Astrocyte of the cerebellum (primary cell): Measurements from ENCODE around the gene MON2.
"Not testable (repeated sequence)": the region's sequence is repeated elsewhere in the genome, so short reads cannot be mapped to it uniquely, and the experiment has no call there.

Source experiments
- DNase-seq: peaks from one replicate; pipeline ENCODE4 v3.0.0-alpha.2; 2011; ENCODE audit warnings: low read depth
- H3K4me3 ChIP-seq: 2 replicates; pipeline ENCODE4 v1.5.1; 2011; ENCODE audit warnings: mild to moderate bottlenecking, low read depth, low read length, moderate library complexity
- in situ Hi-C: cut with HindIII; loops from 2 replicates; pipeline ENCODE4 v1.10.0; 2017; ENCODE audit warnings: low sequenced_read_pairs
- TF ChIP-seq, protein P1 (sequence below): IDR thresholded peaks from 2 replicates; pipeline ENCODE4 v1.5.1; 2012; ENCODE audit warnings: low read length, low read depth, moderate library complexity, mild to moderate bottlenecking; ENCODE audit errors: missing control alignments

The MON2 gene

DNA sequence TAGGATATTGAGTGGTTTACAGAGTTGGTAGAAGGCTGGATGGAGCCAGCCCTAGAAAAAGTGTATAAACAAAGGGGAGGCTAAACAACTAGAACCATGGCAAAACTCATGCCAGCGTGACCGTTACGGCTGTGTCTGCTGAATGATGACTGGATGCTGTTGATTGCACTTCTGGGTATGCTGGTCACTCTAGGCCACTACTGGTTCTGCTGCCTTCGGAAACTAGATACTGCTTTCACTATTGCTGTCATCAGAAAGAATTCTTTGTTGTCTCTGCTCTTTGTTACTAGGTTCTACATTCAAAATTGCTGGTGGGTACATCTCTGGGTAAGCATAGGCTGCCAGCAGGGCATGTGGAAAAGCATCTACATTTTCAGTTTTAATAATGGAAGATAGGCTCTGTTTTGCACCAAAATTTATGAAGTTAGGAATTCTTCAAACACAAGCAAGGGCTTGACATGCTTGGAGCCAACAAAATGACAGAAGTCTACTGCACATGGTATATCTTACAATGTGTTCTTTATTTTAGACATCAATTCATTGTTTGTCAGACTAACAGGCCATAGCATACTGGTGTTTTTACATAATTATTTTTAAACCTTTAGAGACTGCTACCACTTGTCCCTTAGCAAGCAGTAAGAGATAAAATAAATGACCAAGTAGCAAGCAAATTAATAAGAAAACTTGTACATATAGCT, 15.4 kb downstream of the MON2 start:
- DNase-seq = no peak
- H3K4me3 ChIP-seq = no peak overlapping the region
- TF ChIP-seq, protein P1, sequence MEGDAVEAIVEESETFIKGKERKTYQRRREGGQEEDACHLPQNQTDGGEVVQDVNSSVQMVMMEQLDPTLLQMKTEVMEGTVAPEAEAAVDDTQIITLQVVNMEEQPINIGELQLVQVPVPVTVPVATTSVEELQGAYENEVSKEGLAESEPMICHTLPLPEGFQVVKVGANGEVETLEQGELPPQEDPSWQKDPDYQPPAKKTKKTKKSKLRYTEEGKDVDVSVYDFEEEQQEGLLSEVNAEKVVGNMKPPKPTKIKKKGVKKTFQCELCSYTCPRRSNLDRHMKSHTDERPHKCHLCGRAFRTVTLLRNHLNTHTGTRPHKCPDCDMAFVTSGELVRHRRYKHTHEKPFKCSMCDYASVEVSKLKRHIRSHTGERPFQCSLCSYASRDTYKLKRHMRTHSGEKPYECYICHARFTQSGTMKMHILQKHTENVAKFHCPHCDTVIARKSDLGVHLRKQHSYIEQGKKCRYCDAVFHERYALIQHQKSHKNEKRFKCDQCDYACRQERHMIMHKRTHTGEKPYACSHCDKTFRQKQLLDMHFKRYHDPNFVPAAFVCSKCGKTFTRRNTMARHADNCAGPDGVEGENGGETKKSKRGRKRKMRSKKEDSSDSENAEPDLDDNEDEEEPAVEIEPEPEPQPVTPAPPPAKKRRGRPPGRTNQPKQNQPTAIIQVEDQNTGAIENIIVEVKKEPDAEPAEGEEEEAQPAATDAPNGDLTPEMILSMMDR = no peak
- in situ Hi-C loops = no loop called here

DNA sequence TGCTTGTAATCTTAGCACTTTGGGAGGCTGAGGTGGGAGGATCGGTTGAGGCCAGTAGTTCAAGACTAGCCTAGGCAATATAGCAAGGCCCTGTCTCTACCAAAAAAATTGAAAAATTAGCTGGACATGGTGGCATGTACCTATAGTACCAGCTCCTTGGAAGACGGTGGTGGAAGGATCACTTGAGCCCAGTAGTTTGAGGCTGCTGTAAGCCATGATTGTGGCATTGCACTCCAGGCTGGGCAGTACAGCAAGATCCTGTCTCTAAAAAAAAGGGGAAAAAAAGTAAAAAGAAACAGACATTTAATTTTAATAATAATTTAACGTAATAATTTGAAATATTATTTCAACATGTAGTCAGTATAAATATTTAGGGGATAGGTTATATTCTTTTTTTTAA, 16.1 kb downstream of the MON2 start:
- H3K4me3 ChIP-seq = no peak overlapping the region
- no peak for DNase-seq
- in situ Hi-C loops = no loop called here
- TF ChIP-seq, protein P1 = no peak

DNA sequence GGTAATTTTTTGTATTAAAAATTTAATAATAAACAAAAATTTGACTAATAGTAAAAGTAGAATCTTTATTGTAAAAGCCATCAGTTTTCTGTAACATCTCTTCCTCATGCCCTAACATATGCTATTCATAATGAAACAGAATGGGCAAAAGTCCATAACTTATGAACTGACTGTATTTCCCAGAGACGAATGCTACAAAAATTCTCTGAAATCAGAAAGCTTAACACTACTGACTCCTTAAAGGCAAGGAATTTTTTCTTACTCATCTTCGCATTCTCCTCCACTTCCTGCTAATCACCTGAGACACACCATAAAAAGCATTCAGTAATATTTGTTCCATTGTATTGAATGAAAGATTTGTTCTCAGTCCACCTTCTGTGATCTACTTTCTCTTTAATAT, 17.6 kb downstream of the MON2 start:
- no peak for DNase-seq
- H3K4me3 ChIP-seq = no peak overlapping the region
- in situ Hi-C loops = no loop called here
- TF ChIP-seq, protein P1 = no peak

DNA sequence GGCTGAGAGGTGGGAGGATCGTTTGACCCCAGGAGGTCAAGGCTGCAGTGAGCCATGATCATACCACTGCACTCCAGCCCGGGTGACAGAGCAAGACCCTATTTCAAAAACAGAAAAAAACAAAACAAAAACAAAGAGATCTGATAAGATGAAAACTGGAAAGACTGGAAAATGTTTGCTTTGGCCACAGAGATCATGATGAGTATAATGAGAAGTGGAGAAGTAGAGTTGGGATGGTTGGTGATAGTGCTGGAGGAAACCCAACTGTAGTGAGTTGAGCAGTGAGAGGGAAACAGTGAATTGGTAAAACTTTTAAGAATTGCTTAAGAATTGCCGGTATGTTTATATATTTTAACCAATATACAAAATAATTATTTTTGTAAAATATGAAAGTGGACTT, 39.2 kb downstream of the MON2 start:
- in situ Hi-C loops = no loop called here
- no peak for DNase-seq
- no peak overlapping the region for H3K4me3 ChIP-seq
- TF ChIP-seq, protein P1 = no peak

DNA sequence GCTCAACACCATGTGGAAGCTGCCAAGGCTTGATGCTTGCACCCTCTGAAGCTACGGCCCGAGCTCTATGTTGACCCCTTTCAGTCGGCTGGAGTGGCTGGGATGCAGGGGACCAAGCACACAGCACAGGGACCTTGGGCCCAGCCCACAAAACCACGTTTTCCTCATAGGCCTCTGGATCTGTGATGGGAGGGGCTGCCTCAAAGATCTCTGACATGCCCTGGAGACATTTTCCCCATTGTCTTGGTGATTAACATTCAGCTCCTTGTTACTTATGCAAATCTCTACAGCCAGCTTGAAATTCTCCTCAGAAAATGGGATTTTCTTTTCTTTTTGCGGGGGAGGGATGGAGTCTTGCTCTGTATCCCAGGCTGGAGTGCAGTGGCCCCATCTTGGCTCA, 46.3 kb downstream of the MON2 start:
- H3K4me3 ChIP-seq = no peak overlapping the region
- no peak for DNase-seq
- TF ChIP-seq, protein P1 = no peak
- in situ Hi-C loops = no loop called here

DNA sequence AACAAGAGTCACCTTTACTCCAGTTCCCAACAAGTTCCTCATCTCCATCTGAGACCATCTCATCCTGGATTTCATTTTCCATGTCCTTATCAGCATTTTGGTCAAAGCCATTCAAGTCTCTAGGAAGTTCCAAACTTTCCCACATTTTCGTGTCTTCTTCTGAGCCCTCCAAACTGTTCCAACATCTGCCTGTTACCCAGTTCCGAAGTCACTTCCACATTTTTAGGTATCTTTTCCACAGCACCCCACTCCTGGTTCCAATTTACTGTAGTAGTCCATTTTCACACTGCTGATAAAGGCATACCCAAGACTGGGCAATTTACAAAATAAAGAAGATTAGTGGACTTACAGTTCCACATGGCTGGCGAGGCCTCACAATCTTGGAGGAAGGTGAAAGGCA, 47.5 kb downstream of the MON2 start:
- in situ Hi-C loops, DNase-seq, H3K4me3 ChIP-seq: not testable (repeated sequence)

DNA sequence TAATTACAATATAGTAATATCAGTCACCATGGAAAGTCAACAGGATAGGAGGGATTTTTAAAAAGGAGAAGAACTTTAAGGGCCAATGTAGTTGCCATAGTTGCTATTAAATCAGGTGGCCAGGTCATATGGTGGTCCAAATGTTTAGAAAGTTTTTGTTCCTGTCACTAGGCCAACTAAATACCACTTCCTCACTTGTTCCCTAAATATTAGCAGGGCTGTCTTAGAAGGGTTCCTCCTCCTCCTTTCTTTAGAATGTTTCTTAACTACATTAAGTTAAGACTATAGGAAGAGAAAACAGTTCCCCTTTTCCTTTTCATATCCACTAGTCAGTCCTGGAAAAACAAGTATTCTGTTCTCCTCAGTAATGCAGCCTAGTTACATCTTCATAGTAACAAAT, 50.3 kb downstream of the MON2 start:
- TF ChIP-seq, protein P1 = no peak
- DNase-seq = no peak
- in situ Hi-C loops = no loop called here
- no peak overlapping the region for H3K4me3 ChIP-seq
